Spleen (tissue), 11 donors: ENCODE data around the gene EPSTI1. TPM values are rescaled to one million over a fixed set of nuclear protein-coding genes. Genes with fewer than 3 reads are reported as not detected.

Experiments used
- DNase-seq: peaks from one replicate; pipeline ENCODE4 v3.0.0-alpha.2; 2020
- H3K27ac ChIP-seq, 8 donors: fragments of 200-600 bp; sonication (generic) in 7 of 8; 1 replicate in 4 of 8; 2 replicates in 4 of 8; pipeline versions ENCODE4 v1.5.0 to v1.8.0; 2016 to 2021; ENCODE audit warnings: inconsistent platforms in 4 of 8, mild to moderate bottlenecking in 4 of 8, moderate library complexity in 1 of 8
- H3K27me3 ChIP-seq, 7 donors: fragments of 200-600 bp; sonication (generic) in 6 of 7; replicated peaks in 1 of 7; 1 replicate in 4 of 7; 2 replicates in 3 of 7; pipeline versions ENCODE4 v1.5.0 to v1.8.0; 2016 to 2021; ENCODE audit warnings: inconsistent platforms in 3 of 7, mild to moderate bottlenecking in 1 of 7
- H3K36me3 ChIP-seq, 6 donors: fragments of 200-600 bp; sonication (generic) in 5 of 6; 1 replicate in 4 of 6; 2 replicates in 2 of 6; pipeline versions ENCODE4 v1.5.0 to v1.8.0; 2016 to 2021; ENCODE audit warnings: inconsistent platforms in 2 of 6
- H3K4me1 ChIP-seq, 6 donors: fragments of 200-600 bp; sonication (generic) in 5 of 6; 1 replicate in 3 of 6; 2 replicates in 3 of 6; pipeline versions ENCODE4 v1.5.0 to v1.8.0; 2016 to 2021; ENCODE audit warnings: inconsistent platforms in 3 of 6
- H3K4me3 ChIP-seq, 8 donors: fragments of 200-600 bp; sonication (generic) in 7 of 8; 1 replicate in 4 of 8; 2 replicates in 4 of 8; pipeline versions ENCODE4 v1.5.0 to v1.8.0; 2016 to 2021; ENCODE audit warnings: inconsistent platforms in 4 of 8, mild to moderate bottlenecking in 4 of 8, moderate library complexity in 2 of 8
- H3K9me3 ChIP-seq, 8 donors: fragments of 200-600 bp; sonication (generic) in 7 of 8; 1 replicate in 4 of 8; 2 replicates in 4 of 8; pipeline versions ENCODE4 v1.5.0 to v1.8.0; 2016 to 2021; ENCODE audit warnings: inconsistent platforms in 4 of 8
- CTCF ChIP-seq, 11 experiments: fragments of 200-600 bp in 7 of 11; fragments of 450-650 bp in 4 of 11; sonication (generic) in 4 of 11; IDR thresholded peaks in 8 of 11; conservative IDR thresholded peaks in 3 of 11; 1 replicate in 7 of 11; 2 replicates in 4 of 11; pipeline versions ENCODE4 v1.4.0 to v1.8.0; 2016 to 2021; ENCODE audit warnings: antibody characterized with exemption in 11 of 11, inconsistent platforms in 4 of 11, mild to moderate bottlenecking in 1 of 11
- POLR2A ChIP-seq, 3 donors: fragments of 450-650 bp; IDR thresholded peaks; one replicate each; pipeline ENCODE4 v1.5.1; 2017; ENCODE audit warnings: antibody characterized with exemption in 3 of 3, mild to moderate bottlenecking in 1 of 3
- POLR2AphosphoS5 ChIP-seq, 3 donors: sonication (generic); formaldehyde crosslinking; IDR thresholded peaks; one replicate each; pipeline ENCODE4 v1.5.1; 2017; ENCODE audit warnings: antibody characterized with exemption in 3 of 3
- WGBS, 5 donors: extraction: QIAGEN DNeasy Blood & Tissue Kit in 3 of 5; methylation state at CpG; one replicate each; pipeline versions ENCODE4 v1.1.5 to v1.1.7; 2013 to 2018; 5-methylcytosine and 5-hydroxymethylcytosine counted together
- intact Hi-C: fragments of 100-400 bp; cut with DNase I; formaldehyde crosslinking; loops from one replicate; pipeline ENCODE4 v1.15.0; 2023; ENCODE audit warnings: low total_unique reads
- polyA plus RNA-seq, 3 donors: library from polyadenylated mRNA; stranded (reverse); fragments of 200-250 nt; gene quantifications; one replicate each; pipeline ENCODE4 v1.2.1, GENCODE V29; 2013
- total RNA-seq, 7 donors: library from RNA; depleted of rRNA in 3 of 7; stranded (reverse); fragments of >200 nt in 3 of 7; fragmentation: NEBNext Ultra II Directional in 4 of 7; extraction: Animal tissue kit (Norgen Biotek cat#: 25700) in 4 of 7; gene quantifications; one replicate each; pipeline versions ENCODE4 v1.1.0 to v1.2.1, GENCODE V29; 2016 to 2021
- donor health status: healthy with polysubstance abuse.
- donor health status: DM: no; HTN: no; CAD: no; lungs with moderate emphysema.
- donor health status: DM: no; HTN: no; CAD: no.
- donor health status: Bipolar disorder and iron deficiency.
- donor health status: healthy.
- donor health status: DM: no; HTN: no; CAD: no.
- donor health status: DM: yes; HTN: yes; CAD: no.

The EPSTI1 gene
- total and polyA plus RNA-seq, 10 donors = 9.9 to 50.2 (median 20.1) TPM

- Histone ChIP-seq H3K27ac (peak overlapping the region in 4 of 8 donors; percentile 2 to 28 (median 18)), H3K9me3 (no peaks in the 10 kb centered on the region), H3K4me1 (peaks cover 9 to 46% (median 30%) of the 10 kb centered on the region in 6 donors), H3K36me3 (peaks cover 0 to 60% (median 27%) of the 10 kb centered on the region in 6 donors), H3K4me3 (no peak overlapping the region), H3K27me3 (no peaks in the 10 kb centered on the region)
- no peak for TF ChIP-seq POLR2AphosphoS5 (IDR thresholded peaks at IDR 0.05)
- no peak for TF ChIP-seq POLR2A (IDR thresholded peaks at IDR 0.05)
- TF ChIP-seq CTCF (IDR thresholded peaks at IDR 0.05 in 8 of 11, conservative IDR thresholded peaks at IDR 0.05 in 3 of 11) = no peak
- 70 to 86% (median 77%) methylated on average over 5 of the region's 5 CpGs for WGBS, 5 donors
- no peak for DNase-seq
- intact Hi-C loops = no loop called here
Observed at GRCh38 chr13:42967660-42968059, 24.4 kb downstream of the EPSTI1 start.

GRCh38 chr13:42965281-42965680 lies 26.8 kb downstream of the EPSTI1 start:
- intact Hi-C loops = no loop called here
- 67 to 100% (median 73%) methylated on average over 2 of the region's 2 CpGs for WGBS, 5 donors
- no peaks in the 10 kb centered on the region for H3K27me3 ChIP-seq
- TF ChIP-seq POLR2A (IDR thresholded peaks at IDR 0.05) (no peak), POLR2AphosphoS5 (IDR thresholded peaks at IDR 0.05) (no peak), CTCF (IDR thresholded peaks at IDR 0.05 in 8 of 11, conservative IDR thresholded peaks at IDR 0.05 in 3 of 11) (no peak)
- DNase-seq = no peak
- no peaks in the 10 kb centered on the region for H3K9me3 ChIP-seq
- no peak overlapping the region for H3K27ac ChIP-seq
- H3K4me3 ChIP-seq = no peak overlapping the region
- peaks cover 0 to 76% (median 49%) of the 10 kb centered on the region in 6 donors for H3K36me3 ChIP-seq
- peaks cover 4 to 25% (median 12%) of the 10 kb centered on the region in 6 donors for H3K4me1 ChIP-seq

GRCh38 chr13:42964761-42965161 lies 27.3 kb downstream of the EPSTI1 start:
- no peaks in the 10 kb centered on the region for H3K9me3 ChIP-seq
- H3K4me1 ChIP-seq = peaks cover 4 to 19% (median 7%) of the 10 kb centered on the region in 6 donors
- TF ChIP-seq CTCF (IDR thresholded peaks at IDR 0.05 in 8 of 11, conservative IDR thresholded peaks at IDR 0.05 in 3 of 11) = no peak
- no peak for TF ChIP-seq POLR2A (IDR thresholded peaks at IDR 0.05)
- H3K27me3 ChIP-seq = no peaks in the 10 kb centered on the region
- 94 to 100% (median 97%) methylated on average over 1 of the region's 1 CpG for WGBS, 5 donors
- H3K36me3 ChIP-seq = peaks cover 0 to 82% (median 50%) of the 10 kb centered on the region in 6 donors
- intact Hi-C loops = no loop called here
- H3K4me3 ChIP-seq = no peak overlapping the region
- DNase-seq = no peak
- no peak overlapping the region for H3K27ac ChIP-seq

DNA sequence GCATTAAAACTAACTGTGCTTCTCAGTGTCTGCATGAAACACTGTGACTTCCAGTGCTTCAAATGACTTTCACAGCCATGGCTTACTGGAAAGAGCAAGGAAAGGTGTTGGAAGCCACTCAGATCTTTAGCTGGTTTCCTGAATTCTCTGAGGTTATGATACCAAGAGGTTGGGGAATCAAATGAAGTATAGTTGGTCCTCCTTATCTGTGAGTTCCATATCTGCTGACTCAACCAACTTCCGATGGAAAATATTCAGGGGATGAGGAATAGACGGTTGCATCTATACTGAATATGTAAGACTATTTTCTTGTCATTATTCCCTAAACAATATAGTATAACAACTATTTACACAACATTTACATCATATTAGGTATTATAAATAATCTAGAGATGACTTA lies 32.4 kb downstream of the EPSTI1 start:
- no peaks in the 10 kb centered on the region for H3K4me1 ChIP-seq
- no peak overlapping the region for H3K4me3 ChIP-seq
- H3K27me3 ChIP-seq = no peaks in the 10 kb centered on the region
- TF ChIP-seq POLR2A (IDR thresholded peaks at IDR 0.05) (no peak), POLR2AphosphoS5 (IDR thresholded peaks at IDR 0.05) (no peak), CTCF (IDR thresholded peaks at IDR 0.05 in 8 of 11, conservative IDR thresholded peaks at IDR 0.05 in 3 of 11) (no peak)
- intact Hi-C loops = no loop called here
- no peaks in the 10 kb centered on the region for H3K9me3 ChIP-seq
- no peak overlapping the region for H3K27ac ChIP-seq
- no peak for DNase-seq
- WGBS, 5 donors = 70 to 92% (median 86%) methylated on average over 2 of the region's 2 CpGs
- peaks cover 0 to 100% (median 74%) of the 10 kb centered on the region in 6 donors for H3K36me3 ChIP-seq
